ENCODE results near the gene SGMS2. TPM values are rescaled to one million over a fixed set of nuclear protein-coding genes. Genes with fewer than 3 reads are reported as not detected.

Gene SGMS2
- total and polyA plus RNA-seq, 2 of the 13 experiments (the other 11 are each of a cell fraction or from before 2014, with no cell fraction given): 1.2 to 1.7 TPM

GRCh38 chr4:107930821-107931774 lies 106.4 kb downstream of the SGMS2 start, which contains the start of gene CYP2U1 (continued):
- TF ChIP-seq HMG20B (CRISPR knock-in tag; conservative IDR thresholded peaks at IDR 0.05) (no peak), ZNF564 (CRISPR knock-in tag; IDR thresholded peaks at IDR 0.05) (0 out of 2 replicates have a peak, but pooled peaks have one; percentile 7), ZNF326 (CRISPR knock-in tag; IDR thresholded peaks at IDR 0.05; ENCODE audit: borderline replicate concordance) (no peak), ATF5 (CRISPR knock-in tag; IDR thresholded peaks at IDR 0.05; ENCODE audit: low read depth) (no peak), HMGXB3 (CRISPR knock-in tag; IDR thresholded peaks at IDR 0.05; ENCODE audit: borderline replicate concordance) (no peak), ETV6 (CRISPR knock-in tag; conservative IDR thresholded peaks at IDR 0.05) (no peak), RAD21 (CRISPR knock-in tag; IDR thresholded peaks at IDR 0.05) (peak; percentile 56; the same call in 1 of the 2 replicates), CEBPG (CRISPR knock-in tag; IDR thresholded peaks at IDR 0.05) (no peak), ARNT2 (CRISPR knock-in tag; IDR thresholded peaks at IDR 0.05; ENCODE audit: low read depth) (peak; percentile 84)
- TF ChIP-seq, protein P1, sequence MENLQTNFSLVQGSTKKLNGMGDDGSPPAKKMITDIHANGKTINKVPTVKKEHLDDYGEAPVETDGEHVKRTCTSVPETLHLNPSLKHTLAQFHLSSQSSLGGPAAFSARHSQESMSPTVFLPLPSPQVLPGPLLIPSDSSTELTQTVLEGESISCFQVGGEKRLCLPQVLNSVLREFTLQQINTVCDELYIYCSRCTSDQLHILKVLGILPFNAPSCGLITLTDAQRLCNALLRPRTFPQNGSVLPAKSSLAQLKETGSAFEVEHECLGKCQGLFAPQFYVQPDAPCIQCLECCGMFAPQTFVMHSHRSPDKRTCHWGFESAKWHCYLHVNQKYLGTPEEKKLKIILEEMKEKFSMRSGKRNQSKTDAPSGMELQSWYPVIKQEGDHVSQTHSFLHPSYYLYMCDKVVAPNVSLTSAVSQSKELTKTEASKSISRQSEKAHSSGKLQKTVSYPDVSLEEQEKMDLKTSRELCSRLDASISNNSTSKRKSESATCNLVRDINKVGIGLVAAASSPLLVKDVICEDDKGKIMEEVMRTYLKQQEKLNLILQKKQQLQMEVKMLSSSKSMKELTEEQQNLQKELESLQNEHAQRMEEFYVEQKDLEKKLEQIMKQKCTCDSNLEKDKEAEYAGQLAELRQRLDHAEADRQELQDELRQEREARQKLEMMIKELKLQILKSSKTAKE (CRISPR knock-in tag; IDR thresholded peaks at IDR 0.05; ENCODE audit: borderline replicate concordance): no peak
- TF ChIP-seq, protein P2, sequence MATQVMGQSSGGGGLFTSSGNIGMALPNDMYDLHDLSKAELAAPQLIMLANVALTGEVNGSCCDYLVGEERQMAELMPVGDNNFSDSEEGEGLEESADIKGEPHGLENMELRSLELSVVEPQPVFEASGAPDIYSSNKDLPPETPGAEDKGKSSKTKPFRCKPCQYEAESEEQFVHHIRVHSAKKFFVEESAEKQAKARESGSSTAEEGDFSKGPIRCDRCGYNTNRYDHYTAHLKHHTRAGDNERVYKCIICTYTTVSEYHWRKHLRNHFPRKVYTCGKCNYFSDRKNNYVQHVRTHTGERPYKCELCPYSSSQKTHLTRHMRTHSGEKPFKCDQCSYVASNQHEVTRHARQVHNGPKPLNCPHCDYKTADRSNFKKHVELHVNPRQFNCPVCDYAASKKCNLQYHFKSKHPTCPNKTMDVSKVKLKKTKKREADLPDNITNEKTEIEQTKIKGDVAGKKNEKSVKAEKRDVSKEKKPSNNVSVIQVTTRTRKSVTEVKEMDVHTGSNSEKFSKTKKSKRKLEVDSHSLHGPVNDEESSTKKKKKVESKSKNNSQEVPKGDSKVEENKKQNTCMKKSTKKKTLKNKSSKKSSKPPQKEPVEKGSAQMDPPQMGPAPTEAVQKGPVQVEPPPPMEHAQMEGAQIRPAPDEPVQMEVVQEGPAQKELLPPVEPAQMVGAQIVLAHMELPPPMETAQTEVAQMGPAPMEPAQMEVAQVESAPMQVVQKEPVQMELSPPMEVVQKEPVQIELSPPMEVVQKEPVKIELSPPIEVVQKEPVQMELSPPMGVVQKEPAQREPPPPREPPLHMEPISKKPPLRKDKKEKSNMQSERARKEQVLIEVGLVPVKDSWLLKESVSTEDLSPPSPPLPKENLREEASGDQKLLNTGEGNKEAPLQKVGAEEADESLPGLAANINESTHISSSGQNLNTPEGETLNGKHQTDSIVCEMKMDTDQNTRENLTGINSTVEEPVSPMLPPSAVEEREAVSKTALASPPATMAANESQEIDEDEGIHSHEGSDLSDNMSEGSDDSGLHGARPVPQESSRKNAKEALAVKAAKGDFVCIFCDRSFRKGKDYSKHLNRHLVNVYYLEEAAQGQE (IDR thresholded peaks at IDR 0.05; ENCODE audit: borderline replicate concordance in 1 of 2, low read depth in 1 of 2, low read length in 2 of 2): no peak
- TF ChIP-seq, protein P3, sequence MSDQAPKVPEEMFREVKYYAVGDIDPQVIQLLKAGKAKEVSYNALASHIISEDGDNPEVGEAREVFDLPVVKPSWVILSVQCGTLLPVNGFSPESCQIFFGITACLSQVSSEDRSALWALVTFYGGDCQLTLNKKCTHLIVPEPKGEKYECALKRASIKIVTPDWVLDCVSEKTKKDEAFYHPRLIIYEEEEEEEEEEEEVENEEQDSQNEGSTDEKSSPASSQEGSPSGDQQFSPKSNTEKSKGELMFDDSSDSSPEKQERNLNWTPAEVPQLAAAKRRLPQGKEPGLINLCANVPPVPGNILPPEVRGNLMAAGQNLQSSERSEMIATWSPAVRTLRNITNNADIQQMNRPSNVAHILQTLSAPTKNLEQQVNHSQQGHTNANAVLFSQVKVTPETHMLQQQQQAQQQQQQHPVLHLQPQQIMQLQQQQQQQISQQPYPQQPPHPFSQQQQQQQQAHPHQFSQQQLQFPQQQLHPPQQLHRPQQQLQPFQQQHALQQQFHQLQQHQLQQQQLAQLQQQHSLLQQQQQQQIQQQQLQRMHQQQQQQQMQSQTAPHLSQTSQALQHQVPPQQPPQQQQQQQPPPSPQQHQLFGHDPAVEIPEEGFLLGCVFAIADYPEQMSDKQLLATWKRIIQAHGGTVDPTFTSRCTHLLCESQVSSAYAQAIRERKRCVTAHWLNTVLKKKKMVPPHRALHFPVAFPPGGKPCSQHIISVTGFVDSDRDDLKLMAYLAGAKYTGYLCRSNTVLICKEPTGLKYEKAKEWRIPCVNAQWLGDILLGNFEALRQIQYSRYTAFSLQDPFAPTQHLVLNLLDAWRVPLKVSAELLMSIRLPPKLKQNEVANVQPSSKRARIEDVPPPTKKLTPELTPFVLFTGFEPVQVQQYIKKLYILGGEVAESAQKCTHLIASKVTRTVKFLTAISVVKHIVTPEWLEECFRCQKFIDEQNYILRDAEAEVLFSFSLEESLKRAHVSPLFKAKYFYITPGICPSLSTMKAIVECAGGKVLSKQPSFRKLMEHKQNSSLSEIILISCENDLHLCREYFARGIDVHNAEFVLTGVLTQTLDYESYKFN (CRISPR knock-in tag; conservative IDR thresholded peaks at IDR 0.05): peak; percentile 30; the same call in 1 of the 2 replicates
